GM21786 (cell line): ENCODE measurements around the gene GRID2IP.

Source experiments
- ATAC-seq: cut with Tn5 transposase; IDR thresholded peaks from one replicate; pipeline ENCODE4 v1.9.1; 2021; ENCODE audit not compliant: unreplicated experiment

The GRID2IP gene

DNA sequence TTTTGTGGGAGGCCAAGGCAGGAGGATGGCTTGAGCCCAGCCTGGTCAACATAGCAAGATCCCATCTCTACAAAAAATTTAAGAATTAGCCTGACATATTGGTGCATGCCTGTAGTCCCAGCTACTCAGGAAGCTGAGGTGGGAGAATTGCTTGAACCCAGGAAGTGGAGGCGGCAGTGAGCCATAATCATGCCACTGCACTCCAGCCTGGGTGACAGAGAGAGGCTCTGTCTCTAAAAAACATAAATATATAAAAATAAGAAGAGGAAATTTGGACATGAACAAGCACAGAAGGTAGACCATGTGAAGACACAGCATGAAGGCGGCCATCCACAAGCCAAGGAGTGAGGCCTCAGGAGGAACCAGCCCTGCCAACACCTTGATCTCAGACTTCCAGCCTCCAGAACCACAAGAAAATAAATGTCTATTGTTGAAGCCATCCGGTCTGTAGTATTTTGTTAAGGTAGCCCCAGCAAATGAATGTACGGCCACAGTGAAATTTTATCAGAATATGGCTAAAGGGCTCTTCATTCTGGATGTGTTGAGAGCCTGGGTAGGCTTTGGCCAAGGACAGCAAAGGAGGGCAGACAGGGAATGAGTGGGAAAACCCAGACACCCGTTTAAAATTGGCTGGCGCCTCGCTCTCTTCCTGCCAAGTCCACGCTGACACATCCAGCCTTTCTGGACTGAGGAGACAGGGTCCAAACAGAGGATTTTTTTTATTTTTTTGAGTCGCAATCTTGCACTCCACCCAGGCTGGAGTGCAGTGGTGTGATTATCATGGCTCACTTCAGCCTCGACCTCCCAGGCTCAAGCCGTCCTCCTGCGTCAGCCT lies 12.9 kb upstream of the GRID2IP start:
- no peak for ATAC-seq

DNA sequence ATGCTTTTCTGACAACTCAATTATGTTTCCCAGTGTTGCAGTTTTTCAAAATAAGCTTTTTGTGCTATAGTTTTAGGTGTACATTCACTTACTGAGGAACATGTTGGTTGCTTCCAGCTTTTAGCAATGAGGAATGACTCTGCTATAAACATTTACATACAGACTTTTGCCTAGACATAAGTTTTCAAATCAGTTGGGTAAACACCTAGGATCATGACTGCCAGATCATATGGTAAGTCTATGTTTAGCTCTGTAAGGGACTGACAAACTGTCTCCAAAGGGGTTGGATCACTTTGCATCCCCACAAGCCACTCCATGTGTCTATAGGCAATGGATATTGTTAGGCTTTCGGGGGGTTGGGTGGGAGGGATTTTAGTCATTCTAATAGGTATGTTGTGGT lies 10.8 kb upstream of the GRID2IP start:
- no peak for ATAC-seq

DNA sequence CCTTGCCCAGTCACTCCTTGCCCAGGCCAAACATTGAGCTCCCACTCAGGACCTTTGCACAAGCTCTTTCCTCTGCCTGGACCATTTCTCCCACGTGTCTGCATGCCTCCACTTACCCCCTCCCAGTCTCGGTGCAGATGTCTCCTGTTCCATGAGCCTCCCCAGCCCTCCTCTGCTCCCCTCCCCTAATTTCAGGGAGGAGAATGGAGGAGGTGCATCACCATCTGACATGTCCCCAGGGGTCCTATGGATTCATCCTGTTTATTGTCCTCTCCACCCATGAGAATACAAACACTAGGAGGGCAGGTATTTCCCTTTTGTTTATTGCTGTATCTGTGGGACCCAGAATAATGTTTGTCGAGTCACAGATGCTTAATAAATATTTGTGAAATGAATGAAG lies 8.6 kb upstream of the GRID2IP start:
- ATAC-seq = no peak

DNA sequence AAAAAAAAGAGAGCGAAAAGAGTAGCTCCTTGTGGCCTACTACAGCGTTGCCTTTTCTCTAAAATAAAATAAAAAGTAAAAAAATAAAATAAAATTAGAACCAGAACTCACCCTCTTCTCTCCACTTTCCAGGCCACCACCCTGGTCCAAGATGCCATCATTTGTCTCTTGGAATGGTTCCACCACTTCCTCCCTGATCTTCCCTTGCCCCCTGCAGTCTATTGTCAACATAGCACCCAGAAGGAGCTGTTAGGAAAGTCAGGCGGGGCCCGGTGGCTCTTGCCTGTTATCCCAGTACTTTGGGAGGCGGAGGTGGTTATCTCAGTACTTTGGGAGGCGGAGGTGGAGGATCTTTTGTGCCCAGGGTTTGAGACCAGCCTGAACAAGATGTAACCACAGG lies 7.6 kb upstream of the GRID2IP start:
- no peak for ATAC-seq

DNA sequence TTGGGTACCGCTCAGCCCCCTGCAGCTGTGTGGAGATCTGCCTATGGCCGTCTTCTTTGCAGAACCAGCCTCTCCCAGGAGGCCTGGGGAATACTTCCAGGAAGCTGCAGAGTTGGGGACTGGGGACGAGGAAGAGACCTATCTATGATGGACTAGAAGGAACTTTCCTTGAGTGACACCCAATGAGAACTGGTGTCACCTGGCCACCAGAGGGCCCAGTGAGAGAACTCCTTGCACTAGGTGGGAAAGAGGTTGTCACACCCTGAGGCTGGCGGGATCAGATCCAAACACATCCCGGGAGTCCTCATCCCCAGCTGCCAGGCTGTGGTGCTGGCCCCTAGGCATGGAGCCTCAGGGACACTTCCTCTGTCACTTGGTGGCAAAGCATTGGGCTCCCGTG lies 4.9 kb upstream of the GRID2IP start:
- no peak for ATAC-seq

DNA sequence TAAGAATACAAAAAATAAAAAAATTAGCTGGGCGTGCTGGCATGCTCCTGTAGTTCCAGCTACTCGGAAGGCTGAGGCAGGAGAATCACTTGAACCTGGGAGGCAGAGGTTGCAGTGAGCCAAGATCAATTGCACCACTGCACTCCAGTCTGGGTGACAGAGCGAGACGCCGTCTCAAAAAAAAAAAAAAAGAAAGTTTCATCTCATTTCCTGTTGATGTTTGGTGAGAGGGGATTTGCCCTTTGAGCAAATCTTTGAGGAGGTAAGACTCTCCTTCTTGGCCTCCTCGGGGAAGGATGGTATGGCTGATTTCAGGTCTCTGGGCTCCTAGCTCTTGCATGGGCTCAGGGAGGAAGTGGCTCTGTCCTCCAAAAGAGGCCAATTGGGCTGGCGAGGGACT lies 3.6 kb upstream of the GRID2IP start:
- no peak for ATAC-seq

DNA sequence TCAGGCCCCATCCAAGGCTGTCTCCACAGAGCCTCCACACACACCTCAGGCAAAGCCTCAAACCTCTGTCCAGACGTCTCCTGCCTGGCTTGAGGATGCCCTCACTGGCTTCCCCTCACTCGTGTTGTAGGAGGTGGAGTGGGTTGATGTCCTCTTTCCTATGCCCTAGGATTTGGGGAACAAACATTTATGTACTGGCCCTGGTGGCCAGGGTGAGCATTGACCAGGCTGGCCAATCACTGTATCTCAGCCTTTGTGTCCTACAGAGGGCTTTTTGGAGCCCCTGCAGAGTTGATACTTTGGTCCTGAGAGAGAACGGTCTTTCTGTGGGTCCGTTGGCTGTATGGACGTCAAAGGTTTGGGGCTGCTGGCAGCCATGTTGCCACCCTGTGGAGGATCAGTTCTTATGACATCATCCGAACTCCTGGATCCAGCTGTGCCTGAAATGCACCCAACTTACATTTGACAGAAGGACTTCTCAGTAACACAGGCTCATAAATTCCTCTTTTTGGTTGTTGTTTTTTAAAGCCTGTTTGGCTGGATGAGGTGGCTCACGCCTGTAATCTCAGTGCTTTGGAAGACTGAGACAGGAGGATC lies 2.3 kb upstream of the GRID2IP start:
- ATAC-seq = no peak

DNA sequence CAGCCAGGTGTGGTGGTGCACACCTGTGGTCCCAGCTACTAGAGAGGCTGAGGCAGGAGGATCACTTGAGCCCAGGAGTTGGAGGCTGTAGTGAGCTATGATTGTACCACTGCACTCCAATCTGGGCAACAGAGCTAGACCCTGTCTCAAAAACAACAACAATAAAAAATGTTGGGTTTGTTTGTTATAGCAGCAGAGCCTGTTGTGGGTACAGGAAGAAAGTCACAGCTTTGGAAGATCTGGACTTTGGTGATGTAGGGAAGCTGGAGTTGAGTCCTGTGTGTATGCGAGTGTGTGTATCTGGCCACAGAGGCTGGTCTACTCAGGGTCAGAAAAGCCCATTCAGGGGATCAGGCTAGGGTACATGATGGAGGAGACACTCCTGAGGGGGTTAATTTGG lies 3.9 kb downstream of the GRID2IP start:
- no peak for ATAC-seq

DNA sequence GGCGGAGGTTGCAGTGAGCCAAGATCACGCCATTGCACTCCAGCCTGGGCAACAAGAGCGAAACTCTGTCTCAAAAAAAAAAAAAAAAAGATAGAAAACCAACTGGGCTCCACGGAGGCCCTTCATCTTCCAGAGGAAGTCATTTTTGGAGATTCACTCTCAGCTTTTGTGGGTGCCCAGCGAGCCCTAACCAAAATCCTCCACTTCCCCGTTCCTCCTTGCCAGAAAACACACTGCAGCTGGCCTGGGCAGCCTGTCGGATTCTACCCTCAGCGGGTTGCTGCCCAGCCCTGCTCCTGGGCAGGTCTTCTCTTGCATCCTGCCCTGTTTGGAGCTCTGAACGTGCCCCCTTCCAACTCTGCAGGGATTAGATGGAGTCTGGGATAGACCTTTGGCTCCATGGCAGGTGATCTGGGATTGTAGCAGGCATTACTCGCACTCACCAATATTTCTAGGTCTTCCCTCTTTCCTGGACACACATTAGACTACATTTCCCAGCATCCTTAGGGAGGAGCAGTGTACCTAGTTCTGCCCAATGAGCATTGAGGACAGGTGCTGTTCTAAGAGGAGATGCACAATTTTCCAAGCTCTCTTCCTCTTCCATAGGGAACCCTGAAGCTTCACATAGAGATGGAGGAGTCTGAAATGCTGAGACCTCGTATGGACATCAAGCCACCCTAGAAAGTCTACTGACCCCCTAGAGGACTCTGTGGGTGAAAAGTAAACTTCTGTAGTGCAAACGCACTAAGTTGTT lies 4.6 kb downstream of the GRID2IP start:
- ATAC-seq = no peak

DNA sequence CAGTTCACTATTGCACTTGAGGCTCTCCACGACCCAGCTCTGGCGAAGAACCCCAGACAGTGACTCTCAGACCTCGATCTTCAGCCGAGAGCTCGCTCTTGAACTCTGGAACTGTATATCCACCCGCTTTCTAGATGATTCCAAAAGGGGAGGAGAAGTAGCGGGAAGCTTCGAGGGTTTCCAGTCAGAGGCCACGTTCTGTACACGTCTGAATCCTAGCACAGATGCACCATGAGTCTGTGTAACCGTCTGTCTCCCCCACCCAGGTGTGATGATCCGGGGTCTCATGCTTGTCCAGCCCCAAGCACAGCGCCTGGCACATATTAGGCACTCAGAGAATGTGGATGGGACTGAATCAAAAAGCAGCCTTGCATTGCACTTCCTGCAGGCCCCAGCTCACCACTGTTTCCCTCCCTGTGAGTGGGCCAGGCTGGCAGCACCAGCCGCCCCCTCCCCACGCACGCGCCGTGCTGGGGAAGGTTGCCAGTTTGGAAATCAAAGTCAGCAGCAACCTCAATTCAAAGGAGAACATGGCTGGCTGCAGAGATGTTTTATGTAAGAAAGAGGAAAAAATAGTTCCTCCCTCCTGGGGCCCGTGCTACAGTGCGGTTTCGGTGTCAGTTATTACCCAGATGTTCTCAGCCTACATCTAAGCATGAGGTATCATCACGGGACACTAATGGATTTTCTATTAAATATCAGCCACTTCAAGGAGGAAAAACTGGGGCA lies 5.7 kb downstream of the GRID2IP start:
- peak; percentile 60 for ATAC-seq

DNA sequence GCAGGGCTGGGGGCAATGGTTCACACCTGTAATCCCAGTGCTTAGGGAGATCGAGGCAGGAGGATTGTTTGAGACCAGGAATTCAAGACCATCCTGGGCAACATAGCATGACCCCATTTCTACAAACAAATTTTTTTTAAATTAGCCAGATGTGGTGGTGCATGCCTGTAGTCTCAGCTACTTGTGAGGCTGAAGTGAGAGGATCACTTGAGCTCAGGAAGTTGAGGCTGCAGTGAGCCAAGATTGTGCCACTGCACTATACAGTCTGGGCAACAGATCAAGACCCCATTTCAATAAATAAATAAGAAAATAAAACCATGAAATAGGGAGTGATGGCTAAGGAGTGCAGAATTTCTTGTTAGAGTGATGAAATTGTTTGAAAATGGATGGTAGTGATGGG lies 8.9 kb downstream of the GRID2IP start:
- no peak for ATAC-seq

DNA sequence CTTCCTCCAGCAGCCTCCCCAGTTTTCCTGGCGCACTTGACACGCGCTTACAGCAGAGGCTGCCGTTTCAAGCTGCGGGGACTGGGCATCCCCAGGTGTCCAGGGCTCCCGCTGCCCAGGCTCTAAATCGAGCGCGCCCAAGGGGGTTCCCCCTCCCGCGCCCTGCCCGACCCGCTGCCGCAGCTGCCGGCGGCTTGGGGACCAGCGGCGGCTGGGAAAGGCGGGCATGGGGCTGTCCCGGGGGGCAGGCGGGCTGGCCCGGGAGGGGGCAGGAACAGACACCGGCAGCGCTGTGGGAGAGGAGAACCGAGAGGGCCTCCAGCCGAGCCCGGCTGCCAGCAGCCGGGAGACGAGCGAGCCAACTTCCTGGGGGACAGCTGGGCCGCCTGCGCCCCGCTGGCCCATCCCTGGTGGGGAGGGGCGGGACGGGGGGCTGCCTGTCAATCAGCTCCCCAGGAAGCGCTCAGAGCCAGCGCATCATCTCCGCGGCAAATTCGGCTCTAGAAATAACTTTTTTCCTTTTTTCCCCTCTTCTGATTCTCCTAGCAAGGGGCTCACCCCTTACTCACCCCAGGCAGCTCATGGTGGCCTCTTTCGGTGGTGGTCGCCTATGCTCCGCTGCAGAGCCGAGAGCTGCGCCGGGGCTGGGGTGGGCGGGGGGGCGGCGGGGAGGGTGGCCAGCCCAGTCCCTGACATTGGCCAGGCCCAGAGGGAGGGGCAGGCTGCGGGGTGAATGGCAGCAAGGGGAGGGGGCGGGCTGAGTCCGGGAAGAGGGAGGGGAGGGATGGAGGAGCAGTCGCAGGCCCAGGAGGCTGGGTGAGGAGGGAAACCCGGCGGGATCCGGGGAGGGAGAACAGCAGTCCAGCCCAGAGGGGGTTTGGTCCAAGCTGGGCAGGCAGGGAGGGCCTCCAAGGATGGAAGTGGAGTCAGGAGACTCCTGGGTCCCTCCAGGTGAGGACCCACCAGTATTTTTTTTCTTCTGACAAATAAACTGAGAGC lies 14.7 kb downstream of the GRID2IP start:
- no peak for ATAC-seq

DNA sequence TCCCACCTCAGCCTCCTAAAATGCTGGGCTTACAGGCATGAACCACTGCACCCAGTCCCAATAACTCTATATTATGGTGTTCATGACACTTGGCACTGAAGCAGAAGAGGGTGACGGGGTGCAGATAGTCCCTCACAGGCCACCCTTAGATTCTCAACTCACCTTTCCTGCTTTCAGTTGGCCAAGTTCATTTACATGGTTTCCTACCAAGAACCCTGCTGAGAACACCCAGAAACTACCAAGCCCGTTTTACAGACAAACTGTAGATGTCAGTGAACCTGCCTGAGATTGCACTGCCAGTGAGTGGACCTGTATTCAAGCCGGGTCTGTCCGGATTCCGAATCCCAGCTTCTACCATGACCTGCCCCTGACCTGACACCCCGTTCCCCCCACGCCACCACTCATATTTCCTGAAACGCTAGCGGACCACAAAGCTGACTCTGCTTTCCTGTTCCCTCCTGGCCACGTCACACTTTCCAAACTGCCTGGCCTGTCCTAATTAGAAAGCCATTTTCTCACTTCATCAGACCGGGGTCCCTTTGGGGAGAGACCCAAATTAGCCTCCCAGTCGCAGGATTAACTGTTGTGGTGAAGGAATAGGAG lies 17.3 kb downstream of the GRID2IP start:
- no peak for ATAC-seq

DNA sequence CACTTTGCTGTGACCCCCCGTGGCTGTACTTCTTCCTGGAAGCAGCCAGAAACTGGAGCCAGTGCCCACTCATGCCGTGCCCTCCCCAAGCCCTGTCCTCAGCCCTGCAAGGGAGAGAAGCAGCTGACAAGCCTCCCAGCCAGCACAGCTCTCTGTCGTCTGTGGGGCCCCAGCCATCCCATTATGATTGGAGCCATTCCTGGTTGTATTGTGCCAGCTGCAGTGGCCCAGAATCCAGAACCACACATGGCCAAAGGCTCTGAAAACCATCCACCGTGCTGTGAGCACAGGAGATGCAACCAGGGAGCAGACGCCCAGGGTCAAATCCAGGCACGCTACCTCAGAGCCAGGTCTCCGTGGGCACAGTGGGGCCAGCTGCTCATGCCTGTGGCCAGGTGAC lies 18.7 kb downstream of the GRID2IP start:
- ATAC-seq = no peak

DNA sequence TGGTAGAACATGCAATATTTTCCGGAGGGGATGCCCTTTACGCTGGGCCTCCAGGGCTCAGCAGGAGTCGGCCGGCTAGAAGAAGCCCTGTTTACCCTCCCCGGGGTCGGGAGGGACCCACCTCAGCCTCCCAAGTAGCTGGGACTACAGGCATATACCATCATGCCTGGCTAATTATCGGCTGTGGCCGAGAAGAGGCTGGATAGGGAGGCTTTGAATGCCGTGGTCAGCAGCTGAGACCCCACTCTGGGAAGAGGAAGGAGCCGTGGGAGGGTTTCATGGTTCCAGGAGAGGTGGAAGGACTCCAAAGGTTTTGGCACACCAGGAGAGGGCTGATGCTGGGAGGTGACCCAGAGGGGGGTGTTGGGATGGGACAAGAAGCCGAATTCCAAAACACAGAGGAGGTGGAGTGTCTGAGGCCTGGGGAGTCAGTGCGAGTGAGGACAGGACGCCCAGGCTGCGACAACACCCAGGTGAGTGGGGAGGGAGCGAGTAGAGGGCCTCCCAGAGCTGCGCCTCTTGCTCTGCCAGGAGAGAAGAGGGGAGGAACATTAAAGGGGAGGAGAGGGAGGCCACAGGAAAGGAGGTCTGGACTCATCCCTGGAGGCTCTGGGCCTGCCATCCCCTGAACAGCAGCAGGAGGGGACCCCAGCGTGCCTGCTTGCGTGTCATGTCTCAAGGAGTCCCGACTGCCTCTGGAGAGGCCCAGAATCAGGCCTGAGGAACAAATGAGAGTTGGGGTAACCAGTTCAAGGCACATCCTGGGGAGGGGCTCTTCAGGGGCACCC lies 19.6 kb downstream of the GRID2IP start:
- ATAC-seq = no peak

DNA sequence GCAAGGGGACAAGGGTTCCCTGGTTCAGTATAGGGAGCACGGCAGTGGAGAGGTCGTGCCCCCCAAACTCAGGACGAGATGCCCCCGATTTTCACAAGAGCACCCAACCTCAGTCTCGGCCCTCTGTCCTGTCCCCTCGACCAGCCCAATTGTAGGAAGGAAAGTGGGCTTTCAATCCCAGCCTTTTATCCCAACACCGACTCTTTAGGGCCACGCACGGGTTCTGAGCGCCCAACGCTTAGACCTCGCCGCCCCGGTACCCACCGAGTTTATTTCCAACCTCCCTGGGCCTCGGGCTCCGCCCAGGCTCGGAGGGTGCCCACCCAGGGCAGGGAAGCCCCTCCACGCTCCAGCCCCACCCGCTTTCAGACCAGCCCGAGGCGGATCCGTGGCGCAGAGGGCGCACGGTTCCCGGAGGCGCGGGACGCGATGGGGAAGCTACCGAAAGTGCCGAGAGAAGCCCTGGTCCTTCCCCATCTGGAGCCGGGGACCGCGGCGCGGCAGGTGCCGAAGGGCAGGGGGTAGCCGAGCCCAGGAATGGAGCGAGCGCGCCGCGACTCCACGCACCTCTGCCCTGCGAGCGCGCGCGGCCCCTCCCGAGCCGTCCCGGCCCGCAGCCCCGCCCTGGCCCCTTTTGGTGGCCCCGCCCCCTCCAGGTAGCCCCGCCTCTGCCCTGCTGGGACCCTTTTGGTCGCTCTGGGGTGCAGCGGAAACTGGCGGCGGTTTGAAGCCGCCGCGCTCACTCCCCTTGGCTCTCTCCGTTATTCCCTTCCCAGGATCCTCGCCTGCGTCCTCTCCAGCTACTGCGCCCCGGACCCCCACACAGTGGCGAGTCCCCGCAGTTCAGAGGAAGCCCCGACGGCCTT lies 20.4 kb downstream of the GRID2IP start:
- ATAC-seq = no peak

DNA sequence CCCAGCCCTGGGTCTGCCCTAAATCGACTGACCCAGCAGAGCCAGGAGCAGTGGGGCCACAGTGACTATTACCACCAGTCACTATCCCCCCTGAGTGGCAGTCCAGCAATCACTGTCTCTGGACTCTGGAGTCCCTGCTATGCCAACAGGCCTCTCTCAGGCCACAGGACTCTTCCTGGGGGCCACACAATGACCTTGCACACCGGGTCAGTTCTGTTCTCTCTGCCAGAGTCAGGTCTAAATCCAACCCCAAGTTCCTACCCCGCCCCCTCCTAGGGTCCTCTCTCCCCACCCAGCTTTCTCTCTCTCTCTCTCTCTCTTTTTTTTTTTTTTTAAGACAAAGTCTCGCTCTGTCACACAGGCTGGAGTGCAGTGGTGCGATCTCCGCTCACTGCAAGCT lies 21.6 kb downstream of the GRID2IP start:
- no peak for ATAC-seq
